HG02943 (cell line): ENCODE measurements around the gene JADE1.

Source experiments
- ATAC-seq: cut with Tn5 transposase; IDR thresholded peaks from one replicate; pipeline ENCODE4 v1.9.1; 2021; ENCODE audit warnings: mild to moderate bottlenecking, low read depth, moderate library complexity; ENCODE audit not compliant: unreplicated experiment

The JADE1 gene

GRCh38 chr4:128868758-128869157 is 59.3 kb downstream of the JADE1 start:
- no peak for ATAC-seq

GRCh38 chr4:128869776-128870509 is 60.4 kb downstream of the JADE1 start:
- ATAC-seq = no peak

- ATAC-seq = no peak
Measured at GRCh38 chr4:128871948-128872347, 62.4 kb downstream of the JADE1 start.

- ATAC-seq = no peak
Measured at GRCh38 chr4:128876200-128876599, 66.7 kb downstream of the JADE1 start.

- ATAC-seq = no peak
Measured at GRCh38 chr4:128877934-128878333, 68.4 kb downstream of the JADE1 start.

GRCh38 chr4:128879283-128879682 is 69.8 kb downstream of the JADE1 start:
- ATAC-seq = no peak

GRCh38 chr4:128879971-128880370 is 70.5 kb downstream of the JADE1 start:
- ATAC-seq = no peak

GRCh38 chr4:128880662-128881061 is 71.2 kb downstream of the JADE1 start:
- no peak for ATAC-seq

- no peak for ATAC-seq
Measured at GRCh38 chr4:128904821-128905220, 95.3 kb downstream of the JADE1 start.

- ATAC-seq = no peak
Measured at GRCh38 chr4:128906581-128906980, 97.1 kb downstream of the JADE1 start.

GRCh38 chr4:128907981-128908380 is 98.5 kb downstream of the JADE1 start:
- no peak for ATAC-seq

- no peak for ATAC-seq
Measured at GRCh38 chr4:128908735-128909134, 99.2 kb downstream of the JADE1 start.

GRCh38 chr4:128913228-128913627 is 103.7 kb downstream of the JADE1 start:
- no peak for ATAC-seq

GRCh38 chr4:128915544-128915943 is 106.0 kb downstream of the JADE1 start:
- no peak for ATAC-seq

- ATAC-seq = peak; percentile 88
Measured at GRCh38 chr4:128916832-128917231, 107.3 kb downstream of the JADE1 start.

GRCh38 chr4:128917781-128918180 is 108.3 kb downstream of the JADE1 start:
- peak; percentile 73 for ATAC-seq

- no peak for ATAC-seq
Measured at GRCh38 chr4:128921954-128922353, 112.5 kb downstream of the JADE1 start.
